NK-92 (cell line): Measurements from ENCODE around the gene NOP16.
"Not testable (repeated sequence)": the region's sequence is repeated elsewhere in the genome, so short reads cannot be mapped to it uniquely, and the experiment has no call there.

ENCODE experiments used
- DNase-seq: peaks from one replicate; lab custom pipeline; 2025; ENCODE audit not compliant: unreplicated experiment; lab: John Stamatoyannopoulos, UW

NOP16 gene

DNA sequence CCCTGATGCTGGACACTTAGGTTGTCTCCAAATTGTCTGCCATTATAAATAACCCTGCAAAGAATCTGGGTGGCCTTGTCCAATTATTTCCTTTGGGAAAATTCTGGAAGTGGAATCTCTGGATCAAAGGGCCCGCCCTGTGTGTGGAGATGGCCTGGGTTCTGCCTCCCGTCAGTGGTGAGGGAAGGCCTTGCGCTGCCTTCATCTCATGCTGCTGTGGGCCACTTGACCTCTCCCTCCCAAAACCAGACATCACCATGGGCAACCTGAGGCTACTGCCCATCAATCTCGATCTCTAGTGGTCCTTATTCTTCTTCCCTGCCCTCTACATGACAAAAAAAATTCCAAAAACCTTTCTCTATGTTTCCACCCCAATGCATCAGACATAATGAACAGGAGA is 21.4 kb upstream of the NOP16 start:
- DNase-seq = no peak

DNA sequence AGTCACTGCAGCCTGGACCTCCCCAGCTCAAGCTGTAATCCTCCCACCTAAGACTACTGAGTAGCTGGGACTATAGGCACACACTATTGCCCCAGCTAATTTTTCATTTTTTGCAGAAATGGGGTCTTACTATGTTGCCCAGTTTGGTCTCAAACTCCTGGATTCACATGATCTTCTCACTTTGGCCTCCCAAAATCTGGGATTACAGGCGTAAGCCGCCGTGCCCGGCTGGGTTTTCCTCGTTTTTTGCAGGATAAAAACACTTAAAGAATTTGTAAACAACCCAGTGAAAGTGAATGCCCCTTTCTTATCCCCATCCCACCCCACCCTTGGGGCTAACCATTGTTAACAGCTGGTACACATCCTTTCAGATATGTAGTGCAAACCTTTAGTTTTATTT is 20.2 kb upstream of the NOP16 start:
- no peak for DNase-seq

DNA sequence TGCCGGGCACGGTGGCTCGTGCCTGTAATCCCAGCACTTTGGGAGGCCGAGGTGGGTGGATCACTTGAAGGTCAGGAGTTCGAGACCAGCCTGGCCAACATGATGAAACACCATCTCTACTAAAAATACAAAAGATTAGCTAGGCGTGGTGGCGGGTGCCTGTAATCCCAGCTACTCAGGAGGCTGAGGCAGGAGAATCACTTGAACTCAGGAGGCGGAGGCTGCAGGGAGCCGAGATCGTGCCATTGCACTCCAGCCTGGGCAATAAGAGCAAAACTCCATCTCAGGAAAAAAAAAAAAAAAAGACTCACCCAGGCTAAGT is 19.8 kb upstream of the NOP16 start:
- not testable (repeated sequence) for DNase-seq

DNA sequence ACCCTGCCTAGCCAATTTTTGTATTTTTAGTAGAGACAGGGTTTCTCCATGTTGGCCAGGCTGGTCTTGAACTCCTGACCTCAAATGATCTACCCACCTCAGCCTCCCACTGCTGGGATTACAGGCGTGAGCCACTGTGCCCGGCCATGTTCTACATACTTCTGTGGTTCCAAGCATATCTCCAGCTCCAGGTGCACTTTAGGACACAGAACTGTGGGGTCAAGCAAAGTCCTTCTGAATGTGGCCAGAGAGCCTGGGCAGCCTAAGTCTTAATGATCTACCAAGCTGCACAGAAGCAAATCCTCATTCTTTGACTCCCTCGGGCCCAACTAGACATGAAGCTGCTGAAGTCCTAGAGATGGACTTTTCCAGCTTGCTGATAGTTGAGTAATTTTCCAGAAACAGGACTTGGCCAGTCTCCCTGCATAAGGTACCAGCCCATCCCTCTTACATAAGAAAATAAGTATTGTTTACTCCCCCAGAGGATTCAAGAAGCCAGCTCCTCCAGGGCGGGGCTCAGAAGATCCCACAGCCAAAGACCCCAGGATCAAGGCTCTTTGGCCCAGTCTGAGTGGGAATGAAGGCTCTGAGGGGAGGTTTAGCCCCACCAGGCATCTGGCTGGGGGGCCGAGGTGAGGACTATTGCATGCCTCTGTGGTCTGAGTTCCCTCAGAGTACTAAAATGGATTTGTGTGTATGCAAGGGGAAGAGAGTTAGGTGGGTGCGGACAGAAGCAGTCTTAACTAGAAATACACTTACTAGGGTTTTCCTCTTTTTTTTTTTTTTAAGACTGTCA is 19.3 kb upstream of the NOP16 start:
- DNase-seq = no peak

DNA sequence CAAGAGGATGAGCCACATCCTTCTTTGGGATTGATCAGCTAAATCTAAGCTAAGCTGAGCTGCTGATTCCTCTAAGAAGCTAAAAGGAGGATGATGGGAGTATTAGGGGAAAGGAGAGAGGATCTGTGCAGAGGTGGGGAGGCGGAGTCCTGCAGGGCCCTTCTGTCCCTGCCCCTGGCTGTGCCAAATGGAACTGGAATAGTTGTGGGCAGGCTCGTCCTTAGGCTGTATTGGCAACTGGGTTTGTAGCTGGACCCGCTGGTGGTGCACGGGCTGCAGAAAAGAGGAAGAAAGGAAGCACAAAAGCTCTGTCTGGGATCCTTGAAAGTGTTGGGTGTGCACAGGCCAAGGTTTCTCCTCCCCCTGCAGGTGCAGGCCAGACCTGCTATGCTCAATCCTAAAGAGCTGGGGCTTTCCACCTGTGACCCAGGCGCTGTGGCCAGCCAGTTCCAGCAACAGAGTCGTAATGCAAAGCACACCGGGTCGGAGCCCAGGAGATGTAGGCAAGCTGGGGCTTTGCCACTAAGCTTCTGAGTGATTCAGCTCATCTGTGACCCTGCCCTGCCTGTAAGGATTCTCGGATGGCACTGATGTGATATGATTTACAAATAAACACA is 18.1 kb upstream of the NOP16 start:
- DNase-seq = no peak

DNA sequence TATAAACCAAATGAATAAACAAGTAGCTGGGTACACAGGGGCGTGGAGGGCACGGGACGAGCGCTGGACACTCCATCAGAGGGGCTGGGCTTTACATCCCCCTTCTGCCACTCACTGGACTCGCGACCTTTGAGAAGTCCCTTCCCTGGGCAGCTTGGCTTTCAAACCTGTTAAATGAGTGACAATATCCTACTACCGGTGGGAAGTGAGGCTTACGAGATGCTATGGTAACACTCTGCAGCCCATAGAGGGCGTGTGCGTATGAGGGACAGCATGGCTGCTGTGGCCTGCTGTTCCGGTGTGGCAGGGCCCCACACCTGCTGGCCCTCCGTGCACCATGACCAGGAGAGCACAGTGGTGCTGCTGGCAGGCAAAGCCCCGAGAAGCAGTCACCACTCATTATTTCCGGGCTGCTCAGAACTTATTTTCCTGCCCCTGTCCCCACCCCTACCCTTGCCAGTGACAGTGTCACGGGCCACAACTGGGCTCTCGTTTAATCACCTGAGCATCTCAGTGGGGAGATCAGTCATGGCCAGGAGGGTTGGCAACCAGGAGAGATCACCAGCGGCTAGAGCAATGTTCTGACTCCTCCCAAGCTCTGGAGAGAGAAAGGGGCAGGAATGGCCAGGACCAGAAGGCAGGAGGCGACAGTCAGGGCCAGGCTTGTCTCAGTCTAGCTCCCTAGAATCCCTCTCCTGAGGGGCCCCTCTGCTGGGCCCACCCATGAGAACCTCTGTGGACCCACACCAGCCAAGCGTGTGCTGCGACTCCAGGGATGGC is 17.4 kb upstream of the NOP16 start:
- no peak for DNase-seq

DNA sequence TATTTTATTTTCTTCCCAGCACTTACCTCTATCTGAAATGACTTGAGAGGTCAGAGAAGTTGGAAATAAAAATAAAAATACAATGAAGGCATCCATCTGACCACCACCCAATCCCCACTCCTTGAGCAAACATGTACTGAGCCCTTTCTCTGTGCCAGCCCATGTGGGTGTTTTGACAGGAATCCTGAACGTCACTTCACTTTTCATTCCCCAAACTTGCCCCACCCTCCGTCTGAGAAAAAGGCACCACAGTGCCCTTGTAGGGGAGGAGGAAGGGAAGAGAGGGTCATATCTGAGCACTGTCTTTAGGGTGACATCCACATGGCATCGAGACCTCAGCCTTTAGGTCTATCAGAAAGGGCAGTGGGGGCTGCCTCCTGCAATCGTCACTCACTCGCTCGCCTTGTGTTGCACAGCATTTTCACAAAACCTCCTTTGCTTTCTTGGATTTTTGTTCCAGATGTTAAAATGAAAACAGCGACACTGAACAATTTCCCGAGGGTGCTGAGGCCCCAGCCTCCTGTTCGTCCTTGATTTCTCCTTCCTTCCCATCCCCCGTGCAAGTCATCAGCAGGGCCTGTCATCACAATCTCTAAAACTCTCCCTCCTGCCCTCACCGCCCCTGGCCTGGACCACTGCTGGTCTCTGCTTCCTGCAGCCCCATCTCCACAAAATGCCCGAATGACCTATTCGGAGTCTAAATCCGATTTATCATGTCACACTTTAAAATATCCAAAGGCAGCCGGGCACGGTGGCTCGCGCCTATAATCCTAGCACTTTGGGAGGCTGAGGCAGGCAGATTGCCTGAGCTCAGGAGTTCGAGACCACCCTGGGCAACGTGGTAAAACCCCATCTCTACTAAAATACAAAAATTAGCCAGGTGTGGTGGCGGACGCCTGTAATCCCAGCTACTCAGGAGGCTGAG is 13.1 kb upstream of the NOP16 start:
- DNase-seq = no peak

DNA sequence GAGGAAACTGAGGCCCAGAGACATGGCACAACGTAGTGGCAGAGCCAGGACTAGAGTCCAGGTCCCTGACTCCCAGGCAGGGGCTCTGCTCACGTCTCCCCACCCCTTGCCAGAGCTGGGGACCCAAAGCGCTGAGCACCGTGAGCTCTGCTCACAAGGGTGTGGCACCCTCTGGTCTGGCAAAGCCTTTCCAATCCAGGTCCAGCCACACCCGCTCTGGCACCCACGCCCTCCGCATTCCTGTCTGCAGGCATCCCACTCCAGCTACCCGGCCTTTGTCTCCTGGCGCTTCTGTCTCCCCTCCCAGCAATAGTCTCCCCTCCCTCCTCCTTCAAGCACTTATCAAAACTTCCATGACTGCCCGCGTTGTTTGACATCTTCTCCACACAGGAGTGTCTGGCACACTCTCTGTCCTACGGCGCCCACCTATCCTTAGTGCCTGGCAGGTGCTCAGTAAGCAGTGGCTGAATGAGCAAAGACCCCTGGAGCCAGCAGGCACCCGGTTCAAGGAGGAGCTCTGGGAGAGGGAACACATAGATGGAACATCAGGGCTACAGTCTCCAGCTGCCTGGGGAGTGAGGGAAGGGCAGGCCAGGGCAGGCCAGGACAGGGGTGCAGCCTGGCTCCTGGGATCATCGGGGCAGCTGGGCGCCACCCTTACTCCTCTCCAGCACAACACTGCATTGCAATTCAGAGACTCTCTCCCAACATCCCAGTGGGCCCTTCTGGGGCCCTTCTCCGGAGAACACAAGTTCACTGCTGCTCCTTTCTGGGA is 12.2 kb upstream of the NOP16 start:
- DNase-seq = no peak

DNA sequence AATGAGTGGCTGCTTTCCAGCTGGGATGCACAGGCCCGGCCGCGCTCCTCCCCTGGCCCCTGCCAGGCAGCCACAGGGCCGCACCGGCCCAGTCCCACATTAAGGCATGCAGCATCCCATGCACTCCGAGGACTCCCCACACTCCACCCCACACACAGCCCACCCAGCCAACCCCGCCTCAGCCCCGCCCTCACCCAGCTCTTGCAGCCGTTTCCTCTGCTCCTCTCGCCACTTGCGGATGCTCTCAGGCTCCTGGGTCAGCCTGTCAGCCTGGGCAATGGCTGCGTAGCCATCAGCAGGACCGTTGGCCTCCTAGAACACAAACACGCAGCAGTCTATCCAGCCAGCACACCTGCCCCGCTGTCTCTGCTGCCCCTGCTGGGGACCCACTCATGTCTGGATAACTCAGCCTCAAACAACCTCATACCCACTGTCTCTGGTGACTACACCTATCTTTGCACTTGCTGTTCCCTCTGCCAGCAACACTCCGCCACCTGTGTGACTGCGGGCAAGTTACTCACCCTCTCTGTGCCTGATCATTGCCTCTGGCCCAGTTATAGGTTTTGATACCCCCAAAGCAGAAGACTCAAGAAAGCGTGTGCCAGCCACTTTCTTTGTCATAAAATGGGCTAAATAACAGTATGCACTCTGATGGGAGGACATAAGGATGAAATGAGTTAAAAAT is 9.5 kb upstream of the NOP16 start:
- DNase-seq = no peak

DNA sequence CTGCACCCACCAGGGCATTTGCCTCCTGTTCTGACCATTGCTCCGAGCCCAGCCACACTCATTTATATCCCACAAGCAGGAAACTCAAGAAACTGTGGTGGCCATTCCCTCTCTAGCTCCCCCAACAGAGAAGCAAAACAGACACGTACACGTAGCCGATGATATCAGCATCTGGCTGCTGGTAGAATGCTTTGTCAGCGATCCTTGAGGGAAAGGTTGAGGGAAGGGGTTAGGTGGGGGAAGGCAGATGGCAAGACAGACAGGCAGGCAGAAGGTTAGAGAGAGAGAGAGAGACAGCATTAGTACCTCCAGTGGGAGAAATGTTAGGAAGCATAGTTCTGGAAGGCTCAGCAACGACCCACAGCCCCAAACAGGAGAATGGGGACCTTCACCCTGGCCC is 7.9 kb upstream of the NOP16 start:
- DNase-seq = no peak

DNA sequence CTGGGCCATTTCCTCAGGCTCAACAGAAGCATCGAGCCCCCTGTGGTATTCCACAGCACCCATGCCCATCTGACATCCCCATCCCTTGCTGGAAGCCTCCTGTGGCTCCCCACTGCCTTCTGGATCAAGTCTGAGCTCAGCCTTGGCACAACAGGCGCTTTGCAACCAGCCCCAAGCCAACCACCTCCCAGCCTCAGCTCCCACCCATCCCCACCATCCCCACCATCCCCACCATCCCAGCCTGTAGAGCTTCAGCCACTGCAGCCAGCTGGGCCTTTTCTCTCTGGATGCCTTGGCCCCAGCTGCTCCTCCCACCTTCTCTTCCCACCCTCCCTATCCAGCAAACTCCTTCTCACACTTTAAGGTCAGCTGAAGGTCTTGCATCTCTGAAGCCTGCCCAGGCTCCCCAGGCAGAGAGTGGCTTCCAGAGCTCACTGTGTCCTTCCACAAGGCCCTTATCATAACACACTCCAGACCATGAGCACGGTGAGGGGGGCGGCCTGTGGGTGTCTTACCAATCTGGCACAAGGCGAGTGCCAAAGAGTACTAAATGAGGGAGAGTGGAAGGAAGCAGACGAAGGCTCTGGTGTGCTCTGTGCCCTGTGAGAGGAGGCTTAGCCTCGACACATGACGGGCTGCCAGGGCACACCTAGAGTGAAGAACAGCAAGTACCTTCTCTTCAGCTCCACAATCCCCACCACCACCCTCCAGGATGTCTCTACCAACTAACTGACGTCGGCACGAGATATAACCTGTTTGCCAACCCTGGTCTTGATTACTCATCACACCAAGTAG is 6.7 kb upstream of the NOP16 start:
- DNase-seq = no peak

DNA sequence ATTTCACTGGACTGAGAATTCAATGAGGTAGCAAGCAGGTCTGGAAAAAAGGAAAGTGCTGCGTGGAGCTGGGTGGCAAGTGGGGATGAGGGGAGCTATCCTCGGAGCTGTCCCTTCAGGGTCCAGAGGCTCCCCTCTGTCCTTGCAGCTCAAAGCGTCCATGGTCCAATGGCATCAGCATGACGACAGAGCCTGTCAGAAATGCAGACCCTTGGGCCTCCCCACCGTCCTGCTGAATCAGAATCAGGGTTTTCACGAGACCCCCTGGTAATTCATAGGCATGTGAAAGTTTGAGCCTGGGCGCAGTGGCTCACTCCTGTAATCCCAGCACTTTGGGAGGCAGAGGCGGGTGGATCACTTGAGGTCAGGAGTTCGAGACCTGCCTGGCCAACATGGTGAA is 5.7 kb upstream of the NOP16 start:
- no peak for DNase-seq

DNA sequence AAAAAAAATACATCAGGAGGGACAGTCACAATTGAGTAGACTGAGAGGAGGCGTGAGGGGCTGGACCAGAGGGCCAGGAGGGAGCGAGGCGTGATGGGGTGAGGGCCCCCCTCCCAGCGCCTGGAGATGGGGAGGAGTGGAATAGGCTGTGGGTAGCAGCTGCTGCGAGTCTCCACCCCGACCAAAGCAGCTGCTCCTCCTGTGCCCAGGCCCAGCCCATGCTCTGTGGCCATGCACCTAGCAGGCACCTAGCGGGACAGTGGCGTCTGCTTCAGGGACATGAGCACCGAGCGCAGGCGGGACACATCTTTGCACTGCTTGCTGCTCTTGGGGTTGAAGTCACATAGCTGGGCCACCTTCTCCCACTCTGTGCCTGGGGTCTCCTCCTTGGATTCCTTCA is 4.1 kb upstream of the NOP16 start:
- no peak for DNase-seq

DNA sequence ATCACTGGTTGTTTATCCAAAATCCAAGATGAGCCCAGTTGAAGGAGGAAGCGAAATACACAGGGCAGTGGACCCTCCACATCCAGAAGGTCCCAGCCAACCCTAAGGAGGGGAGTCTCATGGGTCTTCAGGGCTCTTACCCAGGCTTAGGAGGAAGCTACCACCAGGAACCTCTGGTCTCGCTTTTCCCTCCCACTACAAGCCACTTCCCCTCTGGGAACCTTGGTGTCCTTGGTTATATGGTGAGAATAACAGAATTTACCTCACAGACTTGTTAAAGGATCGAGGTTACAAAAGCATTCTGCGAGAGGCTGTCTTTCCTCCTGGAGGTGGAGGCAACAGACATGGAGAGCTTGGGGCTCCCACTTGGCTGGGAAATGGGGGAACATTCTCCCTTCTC is 3.6 kb upstream of the NOP16 start:
- DNase-seq = no peak

DNA sequence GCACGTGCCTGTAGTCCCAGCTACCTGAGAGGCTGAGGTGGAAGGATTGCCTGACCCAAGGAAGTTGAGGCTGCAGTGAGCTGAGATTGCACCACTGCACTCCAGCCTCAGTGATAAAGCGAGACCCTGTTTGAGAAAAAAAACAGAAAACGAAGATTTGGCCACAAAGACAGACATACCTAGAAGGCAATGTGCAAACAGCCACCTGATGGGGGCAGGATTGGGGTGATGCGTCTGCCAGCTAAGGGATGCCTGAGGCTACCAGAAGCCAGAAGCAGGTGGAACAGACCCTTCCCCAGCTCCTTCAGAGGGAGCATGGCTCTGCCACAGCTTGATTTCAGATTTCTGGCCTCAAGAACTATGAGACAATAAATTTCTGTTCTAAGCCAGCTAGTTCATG is 3.1 kb upstream of the NOP16 start:
- no peak for DNase-seq

DNA sequence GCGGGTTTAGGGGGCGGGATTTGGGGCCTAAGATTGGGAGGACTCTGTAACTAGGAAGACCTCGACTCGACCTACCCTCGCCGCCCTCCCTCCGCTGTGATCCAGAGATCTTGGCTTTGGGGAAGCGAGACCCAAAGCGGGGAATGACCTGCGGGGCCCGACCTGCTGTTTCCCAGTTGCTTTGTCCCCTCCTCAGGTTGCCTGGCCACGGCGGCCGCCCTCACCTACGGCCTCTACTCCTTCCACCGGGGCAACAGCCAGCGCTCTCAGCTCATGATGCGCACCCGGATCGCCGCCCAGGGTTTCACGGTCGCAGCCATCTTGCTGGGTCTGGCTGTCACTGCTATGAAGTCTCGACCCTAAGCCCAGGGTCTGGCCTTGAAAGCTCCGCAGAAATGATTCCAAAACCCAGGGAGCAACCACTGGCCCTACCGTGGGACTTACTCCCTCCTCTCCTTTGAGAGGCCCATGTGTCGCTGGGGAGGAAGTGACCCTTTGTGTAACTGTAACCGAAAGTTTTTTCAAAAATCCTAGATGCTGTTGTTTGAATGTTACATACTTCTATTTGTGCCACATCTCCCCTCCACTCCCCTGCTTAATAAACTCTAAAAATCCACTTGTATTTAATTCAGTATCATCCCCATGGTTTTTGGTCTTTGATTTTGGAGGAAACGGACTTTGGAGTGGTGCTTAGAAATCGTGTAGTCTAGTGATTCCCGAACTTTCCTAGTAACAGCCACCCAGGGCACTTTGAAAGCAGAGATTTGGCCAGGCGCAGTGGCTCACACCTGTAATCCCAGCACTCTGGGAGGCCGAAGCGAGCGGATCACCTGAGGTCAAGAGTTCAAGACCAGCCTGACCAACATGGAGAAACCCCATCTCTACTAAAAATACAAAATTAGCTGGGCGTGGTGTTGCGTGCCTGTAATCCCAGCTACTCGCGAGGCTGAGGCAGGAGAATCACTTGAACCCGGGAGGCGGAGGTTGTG is 1.0 kb upstream of the NOP16 start:
- DNase-seq = no peak

DNA sequence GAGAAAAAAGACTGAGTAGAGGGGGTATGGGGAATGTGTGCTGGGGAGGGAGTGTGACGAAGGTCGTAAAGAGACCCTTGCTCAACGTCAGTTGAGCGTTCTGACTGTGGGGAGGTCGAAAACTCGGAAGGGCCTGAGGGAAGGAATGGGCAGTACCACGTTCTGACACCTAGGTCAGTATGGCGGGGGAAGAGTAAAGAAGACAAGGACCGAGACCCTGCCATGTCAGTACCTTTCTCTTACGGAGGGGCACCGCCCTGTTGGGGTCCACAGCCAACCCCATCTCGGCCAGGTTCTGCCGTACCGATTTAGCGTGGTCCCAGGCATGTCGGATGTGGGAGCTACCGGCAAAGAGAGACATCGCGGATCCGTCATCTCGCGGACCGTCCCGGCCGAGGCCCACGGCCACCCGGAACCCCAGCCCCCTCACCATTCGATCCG is 375 bp downstream of the NOP16 start:
- DNase-seq = no peak

DNA sequence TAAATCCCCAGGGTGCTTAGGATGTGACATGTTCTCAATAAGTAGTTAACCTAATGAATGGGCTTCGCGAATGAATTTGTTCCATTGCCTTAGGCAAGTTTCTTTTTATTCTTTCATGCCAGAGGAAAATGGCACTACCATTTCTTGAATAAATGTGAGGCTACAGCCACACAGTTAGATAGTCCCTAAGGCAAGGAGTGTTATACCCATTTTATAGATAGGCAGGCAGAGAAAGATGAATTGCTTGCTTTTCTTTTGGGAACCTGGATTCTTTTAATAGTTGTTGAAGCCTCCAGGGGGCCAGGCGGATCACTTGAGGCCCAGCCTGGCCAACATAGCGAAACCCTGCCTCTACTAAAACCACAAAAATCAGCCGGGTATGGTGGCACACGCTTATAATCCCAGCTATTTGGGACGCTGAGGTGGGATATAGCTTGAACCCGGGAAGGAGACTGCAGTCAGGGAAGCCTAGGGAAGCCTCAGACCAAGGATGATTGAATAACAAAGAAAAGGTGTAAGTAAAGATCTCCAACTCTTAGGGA is 943 bp downstream of the NOP16 start:
- no peak for DNase-seq
